Thymus (tissue), 11 donors: ENCODE measurements around the gene ONECUT1. TPM values are rescaled to one million over a fixed set of nuclear protein-coding genes. Genes with fewer than 3 reads are reported as not detected.
A peak's percentile ranks its signal among the peaks of the same experiment; 100 is the strongest.

Source experiments
- DNase-seq, 9 donors: peaks; one replicate each; pipeline ENCODE4 v3.0.0-alpha.2; 2013; ENCODE audit warnings: low spot score in 9 of 9, low read depth in 6 of 9, missing footprints in 1 of 9
- H3K27ac ChIP-seq, 2 donors: one replicate each; pipeline ENCODE4 v1.5.1; 2013; ENCODE audit warnings: control low read depth in 1 of 2, low read depth in 1 of 2, low read length in 1 of 2, mild to moderate bottlenecking in 1 of 2, moderate library complexity in 1 of 2
- H3K27me3 ChIP-seq, 2 donors: one replicate each; pipeline ENCODE4 v1.5.1; 2013; ENCODE audit warnings: low read length in 1 of 2; ENCODE audit not compliant: control insufficient read depth in 2 of 2, insufficient read depth in 1 of 2
- H3K36me3 ChIP-seq, 2 donors: one replicate each; pipeline ENCODE4 v1.5.1; 2013; ENCODE audit warnings: low read length in 1 of 2, mild to moderate bottlenecking in 1 of 2, moderate library complexity in 1 of 2; ENCODE audit not compliant: control insufficient read depth in 2 of 2, insufficient read depth in 2 of 2
- H3K4me1 ChIP-seq, 2 donors: one replicate each; pipeline ENCODE4 v1.5.1; 2013; ENCODE audit warnings: low read length in 2 of 2; ENCODE audit not compliant: control insufficient read depth in 2 of 2, insufficient read depth in 2 of 2
- H3K4me3 ChIP-seq, 2 donors: one replicate each; pipeline ENCODE4 v1.5.1; 2013; ENCODE audit warnings: low read length in 2 of 2, control low read depth in 1 of 2, mild to moderate bottlenecking in 1 of 2
- H3K9me3 ChIP-seq, 2 donors: one replicate each; pipeline ENCODE4 v1.5.1; 2013; ENCODE audit warnings: low read length in 1 of 2, mild to moderate bottlenecking in 1 of 2; ENCODE audit not compliant: control insufficient read depth in 2 of 2, insufficient read depth in 1 of 2
- WGBS: extraction: QIAGEN DNeasy Blood & Tissue Kit; methylation state at CpG from one replicate; pipeline ENCODE4 v1.1.7; 2013; 5-methylcytosine and 5-hydroxymethylcytosine counted together
- polyA plus RNA-seq: library from polyadenylated mRNA; stranded (reverse); fragments of 200-250 nt; gene quantifications from one replicate; pipeline ENCODE4 v1.2.3, GENCODE V29; 2013
- total RNA-seq: library from RNA; stranded (reverse); fragments of 120-200 nt; gene quantifications from one replicate; pipeline ENCODE4 v1.2.4, GENCODE V29; 2013
- donor health status: healthy.

Gene ONECUT1
- total and polyA plus RNA-seq, 2 donors: 0.05 TPM; not detected in 1

DNA sequence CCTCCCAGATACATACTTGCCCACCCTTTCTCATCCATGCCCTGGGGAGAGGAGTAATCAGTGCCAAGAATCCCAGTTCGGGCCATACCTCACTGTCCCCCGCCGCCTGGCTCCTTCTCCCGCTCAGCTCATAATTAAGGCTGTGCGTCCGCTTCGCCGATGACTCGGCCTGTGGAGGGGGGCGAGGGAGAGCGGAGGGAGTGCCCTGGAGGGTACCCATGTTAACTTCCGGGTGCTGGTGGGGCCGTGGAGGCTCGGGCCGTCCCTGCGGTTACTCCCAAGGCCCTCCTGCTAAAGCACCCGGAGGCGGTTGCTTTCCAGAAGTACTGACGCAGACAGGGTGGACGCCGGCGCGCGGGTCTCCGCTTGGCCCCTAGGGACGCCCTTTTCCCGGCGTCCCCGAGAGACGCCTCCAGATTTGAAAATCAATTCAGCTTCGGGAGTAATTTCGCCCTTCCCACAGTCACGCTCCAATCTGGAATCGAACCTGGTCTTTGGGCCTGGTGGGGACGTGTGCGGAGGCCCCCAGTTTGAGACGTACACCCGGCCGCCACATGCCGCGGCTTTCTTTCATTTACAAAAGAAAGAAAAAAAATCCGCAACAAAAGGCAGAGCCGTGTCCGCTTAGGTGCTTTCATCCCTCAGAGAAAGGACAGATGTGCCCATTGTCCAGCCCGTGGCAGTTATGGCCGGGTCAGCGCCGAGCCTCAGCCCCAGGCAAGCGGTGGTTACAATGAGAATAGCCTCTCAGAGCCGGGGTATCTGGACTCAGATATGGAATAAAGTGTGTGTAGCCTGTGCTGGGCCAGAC is 1.0 kb upstream of the ONECUT1 start:
- WGBS: 12% methylated on average over 50 of the region's 50 CpGs
- H3K4me3 ChIP-seq: peak overlapping the region in 1 of 2 donors; percentile 59
- no peak overlapping the region for H3K27ac ChIP-seq
- no peak for DNase-seq
- peaks cover 97 to 100% of the 10 kb centered on the region in 2 donors for H3K27me3 ChIP-seq
- peaks cover 6 to 8% of the 10 kb centered on the region in 2 donors for H3K4me1 ChIP-seq
- H3K9me3 ChIP-seq: peaks cover 1 to 5% of the 10 kb centered on the region in 2 donors
- no peaks in the 10 kb centered on the region for H3K36me3 ChIP-seq

DNA sequence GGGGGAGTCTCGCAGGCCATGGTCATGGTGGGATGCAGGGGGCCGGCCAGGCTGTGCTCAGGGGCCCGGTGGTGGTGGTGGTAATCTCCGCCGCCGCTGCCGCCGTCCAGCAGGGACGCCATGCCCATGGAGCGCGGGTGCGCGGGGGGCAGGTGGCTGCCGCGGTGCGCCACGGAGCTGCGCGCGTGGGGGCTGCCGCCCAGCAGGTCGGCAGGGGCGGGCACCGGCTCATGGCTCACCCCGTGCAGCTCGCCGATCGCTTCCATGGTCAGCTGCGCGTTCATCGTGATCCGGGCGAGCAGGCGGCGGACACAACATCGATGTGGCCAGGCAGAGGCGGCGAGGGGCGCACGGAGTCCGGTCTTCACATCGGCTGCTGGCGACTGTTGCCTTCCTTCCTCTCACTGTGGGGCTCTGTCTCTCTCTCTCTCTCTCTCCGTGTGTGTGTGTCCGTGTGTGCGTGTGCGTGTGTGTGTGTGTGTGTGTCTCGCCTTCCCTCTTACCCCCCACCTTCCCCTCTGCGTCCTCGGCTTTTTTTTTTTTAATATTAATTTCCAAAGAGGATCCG is 451 bp downstream of the ONECUT1 start:
- no peak for DNase-seq
- Histone ChIP-seq H3K4me1 (peaks cover 6 to 8% of the 10 kb centered on the region in 2 donors), H3K27me3 (peaks cover 98 to 100% of the 10 kb centered on the region in 2 donors), H3K9me3 (peaks cover 1 to 5% of the 10 kb centered on the region in 2 donors), H3K4me3 (peak overlapping the region; percentile 36 to 59), H3K36me3 (no peaks in the 10 kb centered on the region), H3K27ac (no peak overlapping the region)
- WGBS: 2% methylated on average over 51 of the region's 51 CpGs

DNA sequence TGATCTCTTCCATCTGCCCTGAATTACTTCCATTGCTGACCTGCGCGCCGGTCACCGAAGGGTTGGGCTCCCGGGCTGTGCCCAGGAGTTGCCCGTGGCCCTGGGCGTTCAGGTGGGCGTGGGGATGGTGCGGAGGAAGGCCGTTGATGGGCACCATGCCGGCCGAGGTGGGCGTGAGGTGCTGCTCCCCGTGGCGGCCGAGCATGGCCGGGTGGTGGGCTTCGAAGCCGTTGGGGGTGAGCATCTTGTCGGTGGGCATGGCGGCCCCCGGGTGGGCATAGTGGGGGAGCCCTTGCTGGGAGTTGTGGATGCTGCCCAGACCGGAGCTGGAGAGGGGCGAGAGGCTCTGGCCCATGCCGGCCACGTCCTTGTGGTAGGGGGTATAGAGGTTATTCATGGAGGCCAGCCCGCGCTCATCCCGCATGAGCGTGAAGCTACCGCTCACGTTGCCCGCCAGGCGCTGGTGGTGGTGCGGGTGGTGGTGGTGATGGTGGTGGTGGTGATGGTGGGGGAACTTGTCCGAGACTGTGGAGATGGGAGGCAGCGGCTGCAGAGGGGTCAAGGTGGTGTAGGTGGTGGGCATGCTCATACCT is 1.0 kb downstream of the ONECUT1 start:
- no peak for DNase-seq
- H3K4me3 ChIP-seq: peak overlapping the region in 1 of 2 donors; percentile 59
- 10% methylated on average over 37 of the region's 37 CpGs for WGBS
- H3K4me1 ChIP-seq: peaks cover 6 to 8% of the 10 kb centered on the region in 2 donors
- H3K9me3 ChIP-seq: peaks cover 1 to 5% of the 10 kb centered on the region in 2 donors
- peaks cover 98 to 100% of the 10 kb centered on the region in 2 donors for H3K27me3 ChIP-seq
- H3K27ac ChIP-seq: no peak overlapping the region
- no peaks in the 10 kb centered on the region for H3K36me3 ChIP-seq

DNA sequence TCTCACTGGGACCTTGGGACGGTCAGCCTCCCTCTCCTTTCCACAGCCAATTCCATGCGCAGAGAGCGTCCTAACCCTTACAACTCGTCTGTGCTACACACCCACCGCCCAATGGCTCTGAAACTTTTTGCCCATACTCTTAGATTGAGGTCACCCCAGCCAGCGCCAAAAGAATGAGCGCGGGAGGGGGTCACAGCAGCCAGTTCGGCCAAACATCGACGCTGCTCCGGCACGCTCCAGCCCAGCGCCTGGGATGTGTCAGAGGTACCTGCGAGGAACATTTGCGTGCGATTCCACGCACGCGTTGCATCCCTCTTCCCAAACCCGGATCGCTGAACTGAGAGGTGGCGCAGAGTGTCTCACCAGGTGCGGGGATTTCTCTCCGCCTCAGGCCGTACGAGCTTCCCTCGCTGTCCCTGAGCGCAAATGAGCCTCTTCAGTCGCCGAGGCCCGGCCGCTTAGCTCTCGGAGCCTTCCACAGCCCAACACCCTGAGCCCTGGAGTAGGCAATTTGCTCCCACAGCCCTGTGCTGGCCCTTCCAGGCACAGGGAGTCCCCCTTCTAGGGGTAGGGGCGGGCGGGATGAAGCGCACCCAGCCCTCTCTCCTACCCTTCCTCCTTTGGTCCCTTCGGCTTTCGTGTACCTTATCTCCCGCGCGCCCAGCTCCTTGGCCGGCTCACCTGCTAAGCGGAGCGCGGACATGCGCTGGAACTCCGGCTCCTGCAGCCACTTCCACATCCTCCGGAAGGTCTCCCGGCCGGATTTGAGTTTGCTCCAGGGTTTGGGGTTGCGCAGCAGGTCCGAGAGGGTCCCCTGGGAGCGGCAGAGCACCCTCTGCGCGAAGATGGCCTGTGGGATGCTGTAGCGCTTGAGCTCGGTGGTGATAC is 1.8 kb downstream of the ONECUT1 start:
- Histone ChIP-seq H3K36me3 (no peaks in the 10 kb centered on the region), H3K4me1 (peaks cover 8 to 9% of the 10 kb centered on the region in 2 donors), H3K27ac (no peak overlapping the region), H3K4me3 (no peak overlapping the region), H3K9me3 (peaks cover 1 to 5% of the 10 kb centered on the region in 2 donors), H3K27me3 (peaks cover 98 to 100% of the 10 kb centered on the region in 2 donors)
- no peak for DNase-seq
- WGBS: 9% methylated on average over 58 of the region's 58 CpGs

DNA sequence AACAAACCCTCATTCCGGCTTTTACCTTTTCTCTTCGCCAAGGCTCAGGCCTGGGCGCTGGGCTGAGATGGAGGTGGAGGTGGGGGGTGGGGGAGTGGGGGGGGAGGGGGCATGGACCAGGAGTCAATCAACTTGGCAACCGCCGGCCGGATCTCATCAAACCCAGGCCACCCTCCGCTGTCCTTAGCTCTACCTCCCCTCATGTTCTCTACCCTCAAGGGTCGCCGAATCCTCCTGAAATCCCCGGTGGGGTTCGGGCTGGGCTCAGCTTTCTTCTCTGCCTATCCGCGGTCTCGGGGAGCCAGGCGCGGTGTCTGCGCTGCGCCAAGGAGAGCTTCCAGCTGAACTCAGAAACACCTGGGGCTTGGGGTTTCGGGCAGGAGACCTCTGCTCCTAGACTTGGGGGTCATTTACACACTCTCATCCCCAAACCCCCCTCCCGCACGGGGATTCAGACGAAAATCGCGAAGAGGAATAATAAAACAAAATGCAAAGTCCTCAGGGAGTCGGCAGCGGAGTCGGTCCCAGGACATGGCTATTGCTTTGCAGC is 2.5 kb downstream of the ONECUT1 start:
- H3K27me3 ChIP-seq: peaks cover 96 to 100% of the 10 kb centered on the region in 2 donors
- WGBS: 4% methylated on average over 27 of the region's 27 CpGs
- no peak overlapping the region for H3K4me3 ChIP-seq
- peaks cover 8 to 10% of the 10 kb centered on the region in 2 donors for H3K4me1 ChIP-seq
- no peak for DNase-seq
- no peaks in the 10 kb centered on the region for H3K36me3 ChIP-seq
- H3K9me3 ChIP-seq: peaks cover 1 to 5% of the 10 kb centered on the region in 2 donors
- no peak overlapping the region for H3K27ac ChIP-seq

DNA sequence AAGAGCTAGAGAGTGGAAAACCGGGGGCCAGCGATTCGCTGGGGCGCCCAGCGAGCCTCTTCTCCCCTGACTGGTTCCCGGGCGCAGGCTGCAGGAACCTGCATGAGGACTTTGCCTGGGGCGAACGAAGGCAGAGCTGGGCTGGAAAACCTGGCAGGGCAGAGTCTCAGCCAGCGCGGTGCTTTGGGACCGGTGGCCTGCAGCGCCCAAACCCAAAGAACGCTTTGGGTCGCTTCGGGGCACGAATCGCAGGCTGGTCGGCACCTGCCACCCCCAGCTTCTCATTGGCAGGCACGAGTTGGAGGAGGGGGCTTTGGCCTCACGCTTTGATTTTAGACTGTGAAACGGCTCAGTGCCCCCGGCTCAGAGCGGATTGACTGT is 3.0 kb downstream of the ONECUT1 start:
- WGBS: 7% methylated on average over 24 of the region's 24 CpGs
- no peak overlapping the region for H3K27ac ChIP-seq
- no peak overlapping the region for H3K4me3 ChIP-seq
- peaks cover 1 to 5% of the 10 kb centered on the region in 2 donors for H3K9me3 ChIP-seq
- H3K27me3 ChIP-seq: peaks cover 95 to 97% of the 10 kb centered on the region in 2 donors
- H3K36me3 ChIP-seq: no peaks in the 10 kb centered on the region
- peaks cover 8 to 10% of the 10 kb centered on the region in 2 donors for H3K4me1 ChIP-seq
- no peak for DNase-seq

DNA sequence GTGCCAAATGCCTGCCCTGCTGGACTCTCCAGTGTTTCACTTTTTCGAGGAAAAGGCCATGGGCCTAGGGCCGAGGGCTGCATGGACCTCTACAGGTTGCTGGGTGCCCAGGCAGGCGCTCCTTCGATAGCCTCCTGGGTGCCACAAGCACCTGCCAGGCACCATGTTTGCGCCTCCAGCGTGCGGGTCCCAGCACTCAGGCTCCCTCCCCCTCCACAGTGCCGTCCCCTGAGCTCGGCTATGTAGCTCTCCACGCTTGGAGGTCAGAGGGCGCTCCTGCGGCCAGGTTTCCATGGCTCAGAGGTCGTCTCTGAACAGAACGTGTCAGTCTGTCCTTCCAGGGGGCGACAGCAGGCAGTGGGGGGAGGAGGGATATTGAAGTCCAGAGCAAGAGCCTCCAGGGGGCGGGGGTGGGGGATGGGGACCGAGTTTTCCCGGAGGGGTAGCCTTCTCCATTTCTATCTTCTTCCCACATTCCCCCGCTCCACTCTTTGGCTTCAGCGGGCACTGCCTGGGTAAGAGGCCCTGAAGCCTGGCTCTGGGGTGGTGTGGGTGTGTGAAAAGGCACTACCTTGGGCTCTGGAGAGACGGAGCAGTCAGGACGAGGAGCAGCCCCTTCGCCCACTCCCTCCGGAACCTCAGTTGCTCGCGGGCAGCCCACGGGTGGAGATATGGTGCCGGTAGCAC is 3.6 kb downstream of the ONECUT1 start:
- DNase-seq: no peak
- WGBS: 10% methylated on average over 28 of the region's 28 CpGs
- no peak overlapping the region for H3K4me3 ChIP-seq
- peaks cover 8 to 10% of the 10 kb centered on the region in 2 donors for H3K4me1 ChIP-seq
- peaks cover 1 to 5% of the 10 kb centered on the region in 2 donors for H3K9me3 ChIP-seq
- no peak overlapping the region for H3K27ac ChIP-seq
- H3K36me3 ChIP-seq: no peaks in the 10 kb centered on the region
- H3K27me3 ChIP-seq: peaks cover 95 to 96% of the 10 kb centered on the region in 2 donors
